Vagina (tissue), 2 donors: Measurements from ENCODE around the gene ADAMTSL5.

Source experiments
- CTCF ChIP-seq, 3 experiments: fragments of 450-650 bp in 2 of 3; fragments of 200-600 bp in 1 of 3; sonication (generic) in 1 of 3; IDR thresholded peaks; one replicate each; pipeline ENCODE4 v1.5.1; 2017 to 2019; ENCODE audit warnings: antibody characterized with exemption in 3 of 3, mild to moderate bottlenecking in 2 of 3, moderate library complexity in 2 of 3
- POLR2A ChIP-seq, 2 donors: fragments of 450-650 bp; IDR thresholded peaks; one replicate each; pipeline ENCODE4 v1.6.1; 2017; ENCODE audit warnings: antibody characterized with exemption in 2 of 2, mild to moderate bottlenecking in 2 of 2, moderate library complexity in 2 of 2

GRCh38 chr19:1508507-1508856 is 4.3 kb downstream of the ADAMTSL5 start:
- TF ChIP-seq POLR2A (IDR thresholded peaks at IDR 0.05) (no peak), CTCF (IDR thresholded peaks at IDR 0.05) (no peak)
